ENCODE data around the gene C4orf17. TPM values are rescaled to one million over a fixed set of nuclear protein-coding genes. Genes with fewer than 3 reads are reported as not detected.

C4orf17 gene
- total RNA-seq, 3 donors from 2014 or later (not counting 1 experiment from before 2014, with no cell fraction given): not detected

GRCh38 chr4:99536271-99536670, 25.4 kb downstream of the C4orf17 start:
- peaks cover 21 to 59% of the 10 kb centered on the region in 2 donors for H3K27me3 Mint-ChIP-seq (ENCODE audit: low read depth in 2 of 2)
- no peak overlapping the region for H3K27ac Mint-ChIP-seq
- no peaks in the 10 kb centered on the region for H3K9me3 ChIP-seq (ENCODE audit: control insufficient read depth, insufficient read depth, low read length)
- H3K4me1 Mint-ChIP-seq: no peaks in the 10 kb centered on the region
- no peaks in the 10 kb centered on the region for H3K9me3 Mint-ChIP-seq
- H3K4me1 ChIP-seq (ENCODE audit: control insufficient read depth, insufficient read depth, low read length): no peaks in the 10 kb centered on the region
- H3K36me3 ChIP-seq (ENCODE audit: control insufficient read depth, insufficient read depth, low read length): no peaks in the 10 kb centered on the region
- no peak overlapping the region for H3K4me3 ChIP-seq (ENCODE audit: low read length)
- DNase-seq (no peak), ATAC-seq (no peak)
- 86% methylated on average over 2 of the region's 2 CpGs for WGBS (ENCODE audit: insufficient coverage)
- H3K27ac ChIP-seq (ENCODE audit: low read length): no peak overlapping the region
- intact Hi-C loops (cut with micrococcal nuclease): no loop called here
- no peaks in the 10 kb centered on the region for H3K36me3 Mint-ChIP-seq
- no peaks in the 10 kb centered on the region for H3K27me3 ChIP-seq (ENCODE audit: control insufficient read depth, insufficient read depth, low read length)
- TF ChIP-seq CTCF (IDR thresholded peaks at IDR 0.05): no peak
- no peak overlapping the region for H3K4me3 Mint-ChIP-seq

- Histone ChIP-seq H3K4me1 (ENCODE audit: control insufficient read depth, insufficient read depth, low read length) (no peaks in the 10 kb centered on the region), H3K36me3 (ENCODE audit: control insufficient read depth, insufficient read depth, low read length) (no peaks in the 10 kb centered on the region), H3K4me3 (ENCODE audit: low read length) (no peak overlapping the region), H3K27me3 (ENCODE audit: control insufficient read depth, insufficient read depth, low read length) (no peaks in the 10 kb centered on the region), H3K9me3 (ENCODE audit: control insufficient read depth, insufficient read depth, low read length) (no peaks in the 10 kb centered on the region), H3K27ac (ENCODE audit: low read length) (no peak overlapping the region)
- DNase-seq (no peak), ATAC-seq (no peak)
- H3K36me3 Mint-ChIP-seq: no peaks in the 10 kb centered on the region
- no peak overlapping the region for H3K4me3 Mint-ChIP-seq
- H3K27me3 Mint-ChIP-seq (ENCODE audit: low read depth in 2 of 2): peaks cover 21 to 53% of the 10 kb centered on the region in 2 donors
- intact Hi-C loops (cut with micrococcal nuclease): no loop called here
- no peaks in the 10 kb centered on the region for H3K4me1 Mint-ChIP-seq
- 81% methylated on average over 2 of the region's 2 CpGs for WGBS (ENCODE audit: insufficient coverage)
- no peak overlapping the region for H3K27ac Mint-ChIP-seq
- H3K9me3 Mint-ChIP-seq: no peaks in the 10 kb centered on the region
- TF ChIP-seq CTCF (IDR thresholded peaks at IDR 0.05): no peak
Observed at GRCh38 chr4:99536848-99537247, 26.0 kb downstream of the C4orf17 start.

- ATAC-seq: no peak
- intact Hi-C loops (cut with micrococcal nuclease): no loop called here
- no peak for TF ChIP-seq CTCF (IDR thresholded peaks at IDR 0.05)
Observed at GRCh38 chr4:99537674-99538073, 26.9 kb downstream of the C4orf17 start.

GRCh38 chr4:99540277-99540939, 29.6 kb downstream of the C4orf17 start:
- TF ChIP-seq CTCF (IDR thresholded peaks at IDR 0.05): no peak
- ATAC-seq (no peak), DNase-seq (no peak)
- intact Hi-C loops (cut with micrococcal nuclease): no loop called here
- Histone ChIP-seq H3K27ac (ENCODE audit: low read length) (no peak overlapping the region), H3K4me1 (ENCODE audit: control insufficient read depth, insufficient read depth, low read length) (no peaks in the 10 kb centered on the region), H3K4me3 (ENCODE audit: low read length) (no peak overlapping the region), H3K36me3 (ENCODE audit: control insufficient read depth, insufficient read depth, low read length) (no peaks in the 10 kb centered on the region), H3K9me3 (ENCODE audit: control insufficient read depth, insufficient read depth, low read length) (no peaks in the 10 kb centered on the region), H3K27me3 (ENCODE audit: control insufficient read depth, insufficient read depth, low read length) (no peaks in the 10 kb centered on the region)
- H3K36me3 Mint-ChIP-seq: peaks cover 7% of the 10 kb centered on the region
- H3K4me1 Mint-ChIP-seq: no peaks in the 10 kb centered on the region
- H3K9me3 Mint-ChIP-seq: no peaks in the 10 kb centered on the region
- no peak overlapping the region for H3K27ac Mint-ChIP-seq
- H3K4me3 Mint-ChIP-seq: no peak overlapping the region
- H3K27me3 Mint-ChIP-seq (ENCODE audit: low read depth in 2 of 2): peaks cover 10 to 30% of the 10 kb centered on the region in 2 donors

More at GRCh38 chr4:99537674-99538073, 26.9 kb downstream of the C4orf17 start:
- Histone ChIP-seq H3K27me3 (ENCODE audit: control insufficient read depth, insufficient read depth, low read length) (no peaks in the 10 kb centered on the region), H3K9me3 (ENCODE audit: control insufficient read depth, insufficient read depth, low read length) (no peaks in the 10 kb centered on the region), H3K4me3 (ENCODE audit: low read length) (no peak overlapping the region), H3K36me3 (ENCODE audit: control insufficient read depth, insufficient read depth, low read length) (no peaks in the 10 kb centered on the region), H3K4me1 (ENCODE audit: control insufficient read depth, insufficient read depth, low read length) (no peaks in the 10 kb centered on the region), H3K27ac (ENCODE audit: low read length) (no peak overlapping the region)
- no peaks in the 10 kb centered on the region for H3K4me1 Mint-ChIP-seq
- peaks cover 20 to 45% of the 10 kb centered on the region in 2 donors for H3K27me3 Mint-ChIP-seq (ENCODE audit: low read depth in 2 of 2)
- H3K27ac Mint-ChIP-seq: no peak overlapping the region
- H3K36me3 Mint-ChIP-seq: no peaks in the 10 kb centered on the region
- H3K4me3 Mint-ChIP-seq: no peak overlapping the region
- no peak for DNase-seq
- no peaks in the 10 kb centered on the region for H3K9me3 Mint-ChIP-seq
- WGBS (ENCODE audit: insufficient coverage): 89% methylated on average over 4 of the region's 4 CpGs
